Activated naive CD4-positive, alpha-beta T cell treated with anti-CD3 and anti-CD28 coated beads for 36 hours (primary cell): Measurements from ENCODE around the gene GTF2B. TPM values are rescaled to one million over a fixed set of nuclear protein-coding genes. Genes with fewer than 3 reads are reported as not detected.
"Not testable (repeated sequence)": the region's sequence is repeated elsewhere in the genome, so short reads cannot be mapped to it uniquely, and the experiment has no call there.

Experiments used
- CTCF ChIA-PET: fragments of 350-600 bp; sonication (Branson Sonifier 250); formaldehyde crosslinking; loops from one replicate; lab custom pipeline; 2021; ENCODE audit warnings: antibody characterized with exemption; lab: Charles Lee
- DNase-seq: peaks from one replicate; pipeline ENCODE4 v3.0.0-alpha.2; 2020
- H3K27ac Mint-ChIP-seq: one replicate; pipeline ENCODE4 v1.8.0; 2021; ENCODE audit warnings: mild to moderate bottlenecking, mixed read lengths
- H3K27me3 Mint-ChIP-seq: one replicate; pipeline ENCODE4 v1.8.0; 2021; ENCODE audit warnings: low read depth, mixed read lengths
- H3K36me3 Mint-ChIP-seq: one replicate; pipeline ENCODE4 v1.8.0; 2021; ENCODE audit warnings: low read depth, mixed read lengths
- H3K4me1 Mint-ChIP-seq: one replicate; pipeline ENCODE4 v1.8.0; 2021; ENCODE audit warnings: low read depth, mixed read lengths
- H3K4me3 Mint-ChIP-seq: one replicate; pipeline ENCODE4 v1.8.0; 2021; ENCODE audit warnings: mild to moderate bottlenecking, moderate library complexity, mixed read lengths
- H3K9me3 Mint-ChIP-seq: one replicate; pipeline ENCODE4 v1.8.0; 2021; ENCODE audit warnings: mixed read lengths
- intact Hi-C: fragments of 100-400 bp; cut with micrococcal nuclease; formaldehyde crosslinking; loops from one replicate; pipeline ENCODE4 v1.15.1; 2023
- total RNA-seq, 2 experiments: library from RNA; stranded (reverse); gene quantifications; one replicate each; pipeline ENCODE4 v1.2.3, GENCODE V29; 2021

GTF2B gene
- total RNA-seq, 2 experiments from 2014 or later: 35.2 to 36.1 TPM

DNA sequence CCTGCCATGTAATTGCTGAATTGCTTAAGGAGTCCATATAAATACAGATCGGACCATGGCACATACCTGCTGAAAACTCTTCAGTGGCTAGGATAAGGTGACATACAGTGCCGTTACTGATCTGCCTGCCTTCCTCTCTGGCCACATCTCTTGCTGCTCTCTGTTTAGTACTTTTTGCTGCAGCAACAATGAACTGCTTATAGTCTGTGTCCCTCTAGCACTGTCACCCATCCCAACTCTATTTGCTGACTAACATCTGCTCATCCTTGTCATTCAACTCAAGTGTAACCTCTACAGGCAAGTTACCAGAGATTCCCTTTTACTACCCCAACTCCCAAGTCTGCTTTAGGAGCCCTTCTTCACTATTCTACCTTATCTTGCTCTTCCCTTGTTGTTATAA, 65.6 kb downstream of the GTF2B start:
- Mint-ChIP-seq H3K27me3 (no peaks in the 10 kb centered on the region), H3K27ac (no peak overlapping the region), H3K4me3 (no peak overlapping the region), H3K36me3 (peaks cover 4% of the 10 kb centered on the region), H3K9me3 (no peaks in the 10 kb centered on the region), H3K4me1 (no peaks in the 10 kb centered on the region)
- no peak for DNase-seq
- intact Hi-C loops: no loop called here
- CTCF ChIA-PET: no interaction called here

DNA sequence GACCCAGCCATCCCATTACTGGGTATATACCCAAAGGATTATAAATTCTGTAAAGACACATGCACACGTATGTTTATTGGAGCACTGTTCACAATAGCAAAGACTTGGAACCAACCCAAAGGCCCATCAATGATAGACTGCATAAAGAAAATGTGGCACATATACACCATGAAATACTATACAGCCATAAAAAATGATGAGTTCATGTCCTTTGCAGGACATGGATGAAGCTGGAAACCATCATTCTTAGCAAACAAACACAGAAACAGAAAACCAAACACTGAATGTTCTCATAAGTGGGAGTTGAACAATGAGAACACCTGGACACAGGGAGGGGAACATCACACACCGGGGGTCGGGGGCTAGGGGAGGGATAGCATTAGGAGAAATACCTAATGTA, 71.7 kb downstream of the GTF2B start:
- H3K4me1 Mint-ChIP-seq, intact Hi-C loops, H3K27ac Mint-ChIP-seq: not testable (repeated sequence)

GRCh38 chr1:88813471-88813870, 77.9 kb downstream of the GTF2B start:
- no peaks in the 10 kb centered on the region for H3K27me3 Mint-ChIP-seq
- intact Hi-C loops: no loop called here
- H3K36me3 Mint-ChIP-seq: peaks cover 23% of the 10 kb centered on the region
- CTCF ChIA-PET: interaction anchor here (0.7 kb wide), 1 partner anchor 243 kb away, joined by 3 read pairs; no protein-coding TSS in a partner anchor
- no peak overlapping the region for H3K4me3 Mint-ChIP-seq
- H3K9me3 Mint-ChIP-seq: no peaks in the 10 kb centered on the region
- H3K27ac Mint-ChIP-seq: no peak overlapping the region
- H3K4me1 Mint-ChIP-seq: no peaks in the 10 kb centered on the region
- no peak for DNase-seq

More for the DNA sequence above, 71.7 kb downstream of the GTF2B start:
- not testable (repeated sequence) for H3K27me3 Mint-ChIP-seq, H3K4me3 Mint-ChIP-seq, DNase-seq, H3K9me3 Mint-ChIP-seq
- CTCF ChIA-PET: interaction anchor here (0.9 kb wide), 1 partner anchor 58 kb away, joined by 4 read pairs; no protein-coding TSS in a partner anchor
- peaks cover 24% of the 10 kb centered on the region for H3K36me3 Mint-ChIP-seq

- Mint-ChIP-seq H3K27ac (no peak overlapping the region), H3K9me3 (no peaks in the 10 kb centered on the region), H3K27me3 (no peaks in the 10 kb centered on the region), H3K36me3 (peaks cover 17% of the 10 kb centered on the region), H3K4me1 (no peaks in the 10 kb centered on the region), H3K4me3 (no peak overlapping the region)
- CTCF ChIA-PET: interaction anchor here (0.6 kb wide), 1 partner anchor 147 kb away, joined by 4 read pairs; no protein-coding TSS in a partner anchor
- no peak for DNase-seq
- intact Hi-C loops: no loop called here
These were observed 79.0 kb downstream of the GTF2B start for GRCh38 chr1:88812366-88812765.

DNA sequence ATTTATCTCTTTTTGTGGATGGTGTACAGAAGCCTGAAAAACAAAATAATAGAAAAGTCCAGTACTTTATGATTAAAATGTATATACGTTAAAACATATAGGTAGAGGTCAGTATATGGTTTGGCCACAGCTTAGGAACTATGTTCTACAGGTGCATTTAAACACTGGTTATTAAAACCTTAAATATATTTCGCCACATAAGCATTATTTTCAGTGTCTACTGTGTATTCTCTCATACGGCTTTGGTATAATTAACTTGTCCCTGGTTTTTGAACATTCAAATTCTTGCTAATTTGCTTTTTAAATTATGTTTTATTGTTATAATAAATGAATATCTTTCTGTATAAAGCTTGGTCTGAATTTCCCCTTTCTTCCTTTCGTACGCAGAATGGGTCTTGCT, 87.9 kb downstream of the GTF2B start:
- H3K4me1 Mint-ChIP-seq: peaks cover 17% of the 10 kb centered on the region
- no peak overlapping the region for H3K4me3 Mint-ChIP-seq
- CTCF ChIA-PET: no interaction called here
- H3K9me3 Mint-ChIP-seq: peaks cover 5% of the 10 kb centered on the region
- no peak overlapping the region for H3K27ac Mint-ChIP-seq
- no peaks in the 10 kb centered on the region for H3K27me3 Mint-ChIP-seq
- H3K36me3 Mint-ChIP-seq: peaks cover 39% of the 10 kb centered on the region
- no peak for DNase-seq
- intact Hi-C loops: loop anchor here (5.0 kb wide), 3 partner anchors 134 to 474 kb away; no protein-coding TSS in a partner anchor

- H3K4me3 Mint-ChIP-seq: no peak overlapping the region
- no peaks in the 10 kb centered on the region for H3K27me3 Mint-ChIP-seq
- H3K9me3 Mint-ChIP-seq: peaks cover 5% of the 10 kb centered on the region
- DNase-seq: no peak
- H3K27ac Mint-ChIP-seq: peak overlapping the region; percentile 84
- intact Hi-C loops: loop anchor here (5.0 kb wide), 3 partner anchors 134 to 474 kb away; no protein-coding TSS in a partner anchor
- CTCF ChIA-PET: interaction anchor here (2.2 kb wide), 1 partner anchor 74 kb away, joined by 15 read pairs; no protein-coding TSS in a partner anchor
- H3K4me1 Mint-ChIP-seq: peaks cover 17% of the 10 kb centered on the region
- H3K36me3 Mint-ChIP-seq: peaks cover 39% of the 10 kb centered on the region
These were observed 88.4 kb downstream of the GTF2B start for GRCh38 chr1:88802950-88803349.

Other genes starting within 250 kb of the GTF2B start
- 10 to 100 TPM; 17.2 to 17.9 TPM for gene PKN2, start 207.3 kb downstream of the GTF2B start, total RNA-seq
- gene KYAT3, start 101.1 kb upstream of the GTF2B start, total RNA-seq: 10 to 100 TPM; 52.4 to 56.4 TPM
- 10 to 100 TPM; 20.7 to 22.0 TPM for gene RBMXL1, start 101.1 kb upstream of the GTF2B start, total RNA-seq
- gene GBP3, start 131.3 kb upstream of the GTF2B start, total RNA-seq: 1 to 10 TPM; 1.4 to 1.8 TPM
- 10 to 100 TPM; 48.2 to 52.8 TPM for gene GBP1, start 173.6 kb upstream of the GTF2B start, total RNA-seq
- 100 to 1,000 TPM; 338 to 351 TPM for gene GBP2, start 234.5 kb upstream of the GTF2B start, total RNA-seq